Activated naive CD4-positive, alpha-beta T cell treated with anti-CD3 and anti-CD28 coated beads, Interleukin-2, amount 50 U/mL, for 16 hours (primary cell): ENCODE results near the gene TPP2.
A peak's percentile ranks its signal among the peaks of the same experiment; 100 is the strongest.

Source experiments
- DNase-seq: peaks from one replicate; pipeline ENCODE4 v3.0.0-alpha.2; 2020

The TPP2 gene

GRCh38 chr13:102596147-102597028, at the start of gene TPP2:
Gene TPP2, plus strand, starts transcription at chr13:102596986. Its CDS starts 53 bp downstream, at chr13:102597039.
- DNase-seq: peak; percentile 98

- no peak for DNase-seq
These were observed 48.0 kb upstream of the TPP2 start for GRCh38 chr13:102548811-102549210.

- DNase-seq: no peak
These were observed 46.3 kb upstream of the TPP2 start for GRCh38 chr13:102550507-102550906.

- no peak for DNase-seq
These were observed 40.8 kb upstream of the TPP2 start for GRCh38 chr13:102555914-102556553.

- DNase-seq: no peak
These were observed 40.0 kb upstream of the TPP2 start for GRCh38 chr13:102556806-102557205.

GRCh38 chr13:102558029-102558428, 38.8 kb upstream of the TPP2 start:
- DNase-seq: no peak

GRCh38 chr13:102561933-102562332, 34.9 kb upstream of the TPP2 start:
- no peak for DNase-seq

- DNase-seq: no peak
These were observed 33.5 kb upstream of the TPP2 start for GRCh38 chr13:102563267-102563666.

- no peak for DNase-seq
These were observed 32.2 kb upstream of the TPP2 start for GRCh38 chr13:102564564-102564963.

- DNase-seq: no peak
These were observed 30.3 kb upstream of the TPP2 start for GRCh38 chr13:102566513-102566912.

- no peak for DNase-seq
These were observed 28.9 kb upstream of the TPP2 start for GRCh38 chr13:102567857-102568256.

- DNase-seq: no peak
These were observed 27.3 kb upstream of the TPP2 start for GRCh38 chr13:102569488-102569887.

GRCh38 chr13:102571075-102571474, 25.7 kb upstream of the TPP2 start:
- DNase-seq: no peak

GRCh38 chr13:102572323-102572722, 24.5 kb upstream of the TPP2 start:
- no peak for DNase-seq

GRCh38 chr13:102580552-102581169, 16.1 kb upstream of the TPP2 start:
- DNase-seq: no peak

GRCh38 chr13:102582256-102582655, 14.5 kb upstream of the TPP2 start:
- no peak for DNase-seq

- DNase-seq: no peak
These were observed 12.4 kb upstream of the TPP2 start for GRCh38 chr13:102584434-102584833.

- DNase-seq: no peak
These were observed 10.2 kb upstream of the TPP2 start for GRCh38 chr13:102586615-102587014.

- DNase-seq: no peak
These were observed 8.9 kb upstream of the TPP2 start for GRCh38 chr13:102587916-102588315.

GRCh38 chr13:102589301-102589822, 7.4 kb upstream of the TPP2 start:
- DNase-seq: no peak

- DNase-seq: peak; percentile 86
These were observed 4.6 kb upstream of the TPP2 start for GRCh38 chr13:102591988-102592781.

GRCh38 chr13:102593466-102593865, 3.3 kb upstream of the TPP2 start:
- no peak for DNase-seq
